Mesenteric fat pad (tissue), 1 donor: ENCODE data around the gene PFDN6. TPM values are rescaled to one million over a fixed set of nuclear protein-coding genes. Genes with fewer than 3 reads are reported as not detected.

Source experiments
- DNase-seq: peaks from one replicate; pipeline ENCODE4 v3.0.0-alpha.2; 2020; ENCODE audit warnings: low spot score
- total RNA-seq: library from RNA; stranded (reverse); fragmentation: NEBNext Ultra II Directional; extraction: Animal tissue kit (Norgen Biotek cat#: 25700); gene quantifications from one replicate; pipeline ENCODE4 v1.2.1, GENCODE V29; 2021
- donor health status: DM: yes; HTN: yes; CAD: no.

Gene PFDN6
- total RNA-seq, 1 donor from 2014 or later = 34.8 TPM

GRCh38 chr6:33315793-33316602 lies 26.6 kb downstream of the PFDN6 start:
- DNase-seq = no peak

DNA sequence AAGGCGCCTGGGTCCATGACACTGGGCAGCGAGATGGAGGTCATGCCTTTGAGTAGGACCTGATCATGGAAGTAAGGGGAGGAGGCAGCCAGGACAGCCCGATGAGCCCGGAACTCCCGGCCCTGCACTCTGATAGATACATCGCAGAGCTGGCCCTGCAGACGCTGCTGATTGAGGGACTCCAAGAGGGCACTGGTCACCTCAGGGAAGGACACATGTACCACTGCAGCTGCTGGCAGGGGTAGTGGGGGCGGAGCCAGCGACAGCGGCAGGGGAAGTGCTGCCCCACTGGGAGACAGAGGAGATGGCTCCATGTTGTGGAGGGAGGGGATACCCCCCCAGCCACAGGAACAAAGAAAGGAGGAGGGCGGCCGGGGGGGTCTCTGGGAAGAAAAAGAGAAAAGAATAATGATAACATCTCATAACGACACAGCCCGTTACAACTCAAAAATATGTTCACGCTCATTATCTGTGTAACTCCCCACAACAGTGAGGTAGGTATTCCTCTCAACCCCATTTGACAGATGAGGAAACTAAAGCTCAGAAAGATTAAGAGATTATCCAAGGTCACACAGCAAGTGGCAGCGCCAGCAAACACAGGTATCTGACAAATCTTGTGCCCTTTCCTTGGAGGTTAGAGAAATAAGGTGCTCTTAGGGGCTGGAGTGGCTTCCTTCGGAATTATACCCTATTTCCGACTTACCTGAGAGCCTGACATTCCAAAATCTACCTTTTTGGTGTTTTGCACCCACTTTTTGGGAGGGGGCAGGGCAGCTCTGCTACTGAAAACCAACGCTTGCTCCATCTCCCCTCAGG lies 27.4 kb downstream of the PFDN6 start:
- no peak for DNase-seq

DNA sequence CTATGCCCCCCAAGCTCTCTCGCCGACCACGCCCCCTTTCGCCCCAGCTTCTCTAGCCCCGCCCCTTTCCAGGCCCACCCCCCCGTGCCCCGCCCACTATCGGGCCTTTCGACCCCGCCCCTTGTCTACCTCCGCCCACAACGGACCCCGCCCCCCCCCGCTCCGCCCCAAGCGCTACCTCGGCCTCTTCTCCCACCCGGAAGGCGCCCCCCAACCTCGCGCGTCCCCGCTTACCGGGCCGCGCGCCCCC lies 27.9 kb downstream of the PFDN6 start:
- no peak for DNase-seq

DNA sequence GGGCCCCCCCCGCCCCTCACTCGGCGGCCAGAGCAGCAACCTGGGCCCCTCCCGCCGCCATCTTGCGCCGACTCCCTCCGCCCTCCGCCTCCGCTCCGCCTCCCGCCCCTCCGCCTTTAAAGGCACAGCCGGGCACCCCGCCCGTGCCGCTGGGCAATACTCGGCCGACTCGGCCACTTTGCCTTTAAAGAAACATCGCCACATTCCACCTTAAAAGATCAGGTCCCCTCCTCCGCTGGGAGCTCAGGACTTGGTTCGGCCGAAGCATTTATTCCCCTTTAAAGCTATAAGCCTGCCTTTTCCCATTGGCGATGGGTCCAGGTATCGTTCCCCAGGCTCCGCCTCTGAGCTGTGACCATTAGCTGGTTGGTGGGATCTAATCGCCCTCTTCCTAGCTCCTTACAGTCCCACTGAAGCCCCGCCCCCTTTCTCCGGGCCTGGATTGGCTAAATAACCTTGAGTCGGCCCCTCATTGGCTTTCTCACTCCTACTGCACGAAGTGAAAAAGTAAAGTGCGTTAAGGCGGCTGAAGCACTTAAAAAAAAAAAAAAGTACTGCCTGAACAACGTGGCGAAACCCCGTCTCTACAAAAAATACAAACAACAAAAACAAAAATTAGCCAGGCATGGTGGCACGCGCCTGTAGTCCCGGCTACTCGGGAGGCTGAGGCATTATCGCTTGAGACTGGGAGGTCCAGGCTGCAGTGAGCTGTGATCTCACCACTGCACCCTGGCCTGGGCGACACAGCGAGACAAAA lies 28.4 kb downstream of the PFDN6 start, which contains the start of gene ZBTB22:
Gene ZBTB22 (minus strand): TSS at position 76 of the 757 bp plus-strand sequence. CDS start 828 bp downstream, outside the sequence.
- peak; percentile 97 for DNase-seq

- no peak for DNase-seq
Observed at GRCh38 chr6:33318426-33319073, 29.1 kb downstream of the PFDN6 start.

DNA sequence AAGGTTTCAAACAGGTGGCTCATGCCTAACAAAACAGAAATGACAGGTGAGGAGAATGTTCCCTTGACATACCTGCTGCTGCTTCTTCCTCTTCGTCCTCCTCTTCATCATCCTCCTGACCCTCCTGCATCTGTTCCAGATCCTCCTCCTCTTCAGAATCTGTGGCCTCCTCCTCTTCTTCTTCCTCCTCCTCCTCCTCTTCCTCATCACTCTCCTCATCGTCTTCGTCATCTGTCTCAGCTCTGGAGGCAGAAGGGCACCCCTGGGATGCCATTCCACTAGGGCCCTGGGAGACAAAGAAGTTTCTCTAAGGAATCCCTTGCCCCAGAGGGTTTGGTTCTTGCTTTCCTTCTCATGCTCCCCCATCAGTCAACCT lies 30.5 kb downstream of the PFDN6 start:
- DNase-seq = no peak

DNA sequence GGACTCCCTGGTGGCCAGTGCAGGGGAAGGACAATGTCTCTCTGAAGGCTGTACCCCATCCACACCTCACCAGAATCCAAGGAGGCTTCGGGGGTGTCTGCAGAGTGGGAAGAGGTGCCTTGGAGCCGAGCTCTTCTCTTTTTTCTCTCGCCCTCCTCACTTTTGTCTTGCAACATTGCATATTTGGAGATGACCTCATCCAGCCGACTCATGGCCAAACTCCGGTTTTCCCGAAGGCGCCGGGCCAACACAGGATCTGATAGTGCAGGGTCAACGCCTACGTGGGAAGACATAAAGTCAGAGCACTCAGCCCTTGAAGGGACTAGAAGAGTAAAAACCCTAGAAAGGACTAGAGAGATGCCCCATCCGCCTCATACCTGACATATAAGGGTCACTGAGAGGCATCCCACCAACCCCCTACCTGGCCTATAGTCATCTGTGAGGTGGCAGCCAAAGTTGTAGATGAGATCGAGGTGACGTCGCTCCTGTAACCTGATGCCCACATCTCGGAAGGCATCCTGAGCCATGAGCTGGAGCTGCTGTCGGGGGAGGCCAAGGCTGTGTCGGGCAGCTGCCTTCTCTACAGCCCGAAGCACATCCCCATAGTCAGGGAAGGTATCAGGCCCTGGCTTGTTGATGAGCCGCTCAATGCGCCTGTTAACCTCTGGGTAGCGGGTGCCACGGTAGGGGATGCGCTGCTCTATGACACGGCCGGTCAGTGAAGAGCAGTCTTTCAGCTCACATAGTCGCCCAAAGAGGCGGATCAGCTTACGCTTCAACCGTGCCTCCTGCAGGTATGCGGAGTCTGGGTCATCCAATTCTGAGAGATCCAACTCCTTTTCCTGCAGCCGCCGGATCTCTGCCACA lies 31.1 kb downstream of the PFDN6 start:
- DNase-seq = no peak

- no peak for DNase-seq
Observed at GRCh38 chr6:33321227-33321626, 31.8 kb downstream of the PFDN6 start.

GRCh38 chr6:33323623-33323948 lies 34.2 kb downstream of the PFDN6 start:
- no peak for DNase-seq

DNA sequence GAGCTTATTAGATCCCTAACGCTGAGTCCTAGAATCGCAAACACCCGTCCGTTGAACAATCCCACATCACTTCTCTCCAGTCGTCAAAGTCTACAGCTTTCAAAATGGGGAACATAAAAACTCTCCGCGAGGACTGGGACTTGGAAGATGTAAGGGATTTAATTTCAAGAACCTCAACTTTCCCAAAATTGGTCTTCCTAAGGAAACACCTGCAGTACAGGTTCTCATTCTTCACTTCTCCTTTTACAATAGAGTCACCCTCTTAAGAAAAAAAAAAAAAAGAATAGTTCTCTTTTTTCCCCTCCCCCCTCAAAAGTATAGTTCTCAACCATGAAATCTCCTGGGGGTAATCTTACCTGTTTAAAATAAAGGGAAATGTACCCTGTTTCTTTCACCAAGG lies 34.7 kb downstream of the PFDN6 start:
- no peak for DNase-seq

- DNase-seq = no peak
Observed at GRCh38 chr6:33329058-33329457, 39.7 kb downstream of the PFDN6 start.

GRCh38 chr6:33330736-33331135 lies 41.3 kb downstream of the PFDN6 start:
- DNase-seq = no peak

DNA sequence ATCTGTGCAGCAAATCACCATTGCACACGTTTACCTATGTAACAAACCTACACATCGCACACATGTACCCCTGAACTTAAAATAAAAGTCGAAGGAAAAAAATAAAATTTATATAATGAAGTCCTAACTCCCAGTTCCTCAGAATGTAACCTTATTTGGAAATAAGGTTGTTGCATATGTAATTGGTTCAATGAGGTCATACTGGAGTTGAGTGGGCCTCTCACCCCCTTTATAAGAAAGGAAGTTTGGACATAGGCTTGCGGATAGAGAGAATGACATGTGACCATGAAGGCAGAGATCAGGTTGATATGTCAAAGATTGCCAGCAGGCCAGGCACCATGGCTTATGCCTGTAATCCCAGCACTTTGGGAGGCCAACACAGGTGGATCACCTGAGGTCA lies 44.3 kb downstream of the PFDN6 start:
- no peak for DNase-seq

DNA sequence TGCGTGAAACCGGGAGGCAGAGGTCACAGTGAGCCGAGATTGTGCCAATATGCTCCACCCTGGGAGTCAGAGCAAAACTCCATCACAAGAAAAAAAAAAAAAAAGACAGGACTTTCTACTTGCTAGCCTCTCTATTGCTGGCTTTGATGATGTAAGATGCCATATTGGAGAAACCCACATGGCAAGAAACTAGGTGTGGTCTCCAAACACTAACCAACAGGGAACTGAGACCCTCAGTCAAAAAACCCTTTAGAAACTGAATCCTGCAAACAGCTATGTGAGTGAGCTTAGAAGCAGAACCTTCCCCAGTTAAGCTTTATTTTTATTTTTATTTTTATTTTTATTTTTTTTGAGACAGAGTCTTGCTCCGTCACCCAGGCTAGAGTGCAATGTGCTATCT lies 46.5 kb downstream of the PFDN6 start:
- no peak for DNase-seq

- no peak for DNase-seq
Observed at GRCh38 chr6:33336495-33336894, 47.1 kb downstream of the PFDN6 start.

DNA sequence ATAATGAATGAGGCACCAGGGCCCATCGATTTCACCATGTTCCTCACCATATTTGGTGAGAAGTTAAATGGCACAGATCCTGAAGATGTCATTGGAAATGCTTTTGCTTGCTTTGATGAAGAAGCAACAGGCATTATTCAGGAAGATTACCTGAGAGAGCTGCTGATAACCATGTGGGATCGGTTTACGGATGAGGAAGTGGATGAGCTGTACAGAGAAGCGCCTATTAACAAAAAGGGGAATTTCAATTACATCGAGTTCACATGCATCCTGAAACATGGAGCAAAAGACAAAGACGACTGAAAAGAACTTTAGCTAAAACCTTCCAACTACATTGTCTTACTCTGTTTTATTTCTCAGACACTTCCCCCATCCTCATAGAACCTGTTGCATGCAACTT lies 49.8 kb downstream of the PFDN6 start:
- DNase-seq = no peak
